ENCODE data around the gene QRICH1.

DNA sequence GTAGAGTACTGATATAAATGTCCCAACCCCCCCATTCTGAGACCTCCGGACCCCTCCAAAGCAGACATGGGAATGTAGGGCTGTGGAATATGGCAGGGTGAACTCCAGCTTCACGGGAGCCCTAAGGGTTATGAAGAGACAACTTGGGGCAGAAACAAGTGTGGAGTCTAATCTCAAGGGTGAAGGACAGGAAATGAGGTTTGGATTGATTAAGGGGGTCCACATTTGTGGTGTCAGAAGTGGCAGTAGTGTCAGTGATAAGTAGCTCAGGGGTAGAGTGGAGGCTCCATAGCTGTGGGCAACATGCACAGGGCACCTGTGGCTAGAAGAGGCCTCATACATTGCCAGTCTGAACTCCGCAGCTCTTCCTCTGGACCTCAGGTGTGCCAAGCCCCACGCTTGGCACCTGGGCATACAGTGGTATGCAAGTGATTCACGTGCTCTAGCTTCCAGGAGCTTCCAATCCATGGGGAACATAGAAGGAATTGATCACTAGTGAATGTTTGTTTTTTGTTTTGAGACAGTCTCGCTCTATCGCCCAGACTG lies 108.0 kb downstream of the QRICH1 start:
- TF ChIP-seq, protein P1, sequence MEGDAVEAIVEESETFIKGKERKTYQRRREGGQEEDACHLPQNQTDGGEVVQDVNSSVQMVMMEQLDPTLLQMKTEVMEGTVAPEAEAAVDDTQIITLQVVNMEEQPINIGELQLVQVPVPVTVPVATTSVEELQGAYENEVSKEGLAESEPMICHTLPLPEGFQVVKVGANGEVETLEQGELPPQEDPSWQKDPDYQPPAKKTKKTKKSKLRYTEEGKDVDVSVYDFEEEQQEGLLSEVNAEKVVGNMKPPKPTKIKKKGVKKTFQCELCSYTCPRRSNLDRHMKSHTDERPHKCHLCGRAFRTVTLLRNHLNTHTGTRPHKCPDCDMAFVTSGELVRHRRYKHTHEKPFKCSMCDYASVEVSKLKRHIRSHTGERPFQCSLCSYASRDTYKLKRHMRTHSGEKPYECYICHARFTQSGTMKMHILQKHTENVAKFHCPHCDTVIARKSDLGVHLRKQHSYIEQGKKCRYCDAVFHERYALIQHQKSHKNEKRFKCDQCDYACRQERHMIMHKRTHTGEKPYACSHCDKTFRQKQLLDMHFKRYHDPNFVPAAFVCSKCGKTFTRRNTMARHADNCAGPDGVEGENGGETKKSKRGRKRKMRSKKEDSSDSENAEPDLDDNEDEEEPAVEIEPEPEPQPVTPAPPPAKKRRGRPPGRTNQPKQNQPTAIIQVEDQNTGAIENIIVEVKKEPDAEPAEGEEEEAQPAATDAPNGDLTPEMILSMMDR (IDR thresholded peaks at IDR 0.05) = no peak
- TF ChIP-seq POLR2AphosphoS5 (IDR thresholded peaks at IDR 0.05) = no peak

All from suprapubic skin (tissue), 3 donors.